DMS 273 (cell line): ENCODE results near the gene CHKA.

Source experiments
- DNase-seq: peaks from one replicate; lab custom pipeline; 2025; ENCODE audit not compliant: unreplicated experiment; lab: John Stamatoyannopoulos, UW

Gene CHKA

DNA sequence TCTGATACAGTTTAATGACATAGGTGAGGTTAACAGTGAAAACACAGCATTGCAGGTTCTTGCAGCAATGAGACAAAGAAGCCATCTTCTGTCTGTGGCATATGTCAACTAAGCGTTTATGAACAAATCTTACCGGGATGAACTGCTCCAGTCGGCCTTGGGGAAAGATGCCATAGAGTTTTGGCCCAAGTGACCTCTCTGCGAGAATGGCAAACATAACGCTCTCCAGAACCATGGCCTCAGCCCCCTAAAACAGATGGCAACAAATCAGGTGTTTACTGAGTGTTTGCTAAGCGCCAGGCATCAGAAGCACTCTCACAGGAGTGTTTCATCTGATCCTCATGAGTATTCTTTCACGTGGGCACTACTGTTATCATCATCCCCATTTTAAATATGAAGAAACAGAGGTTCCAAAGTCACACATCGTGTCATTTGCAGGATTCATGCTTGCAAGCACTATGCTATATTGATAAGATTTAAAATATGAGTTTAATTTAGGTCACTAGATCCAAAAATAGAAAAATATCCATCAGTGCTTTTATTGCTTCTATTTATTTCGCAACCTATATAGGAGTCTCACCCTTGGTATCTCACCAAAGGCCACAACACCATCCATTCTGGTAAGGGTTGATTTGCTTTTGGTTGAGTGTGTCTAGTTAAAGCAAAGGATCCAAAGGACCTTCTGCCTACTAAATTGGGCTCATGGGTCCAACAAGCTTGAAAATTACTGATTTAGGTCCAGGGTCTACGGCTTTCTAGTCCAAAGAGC lies 46.4 kb downstream of the CHKA start:
- no peak for DNase-seq

DNA sequence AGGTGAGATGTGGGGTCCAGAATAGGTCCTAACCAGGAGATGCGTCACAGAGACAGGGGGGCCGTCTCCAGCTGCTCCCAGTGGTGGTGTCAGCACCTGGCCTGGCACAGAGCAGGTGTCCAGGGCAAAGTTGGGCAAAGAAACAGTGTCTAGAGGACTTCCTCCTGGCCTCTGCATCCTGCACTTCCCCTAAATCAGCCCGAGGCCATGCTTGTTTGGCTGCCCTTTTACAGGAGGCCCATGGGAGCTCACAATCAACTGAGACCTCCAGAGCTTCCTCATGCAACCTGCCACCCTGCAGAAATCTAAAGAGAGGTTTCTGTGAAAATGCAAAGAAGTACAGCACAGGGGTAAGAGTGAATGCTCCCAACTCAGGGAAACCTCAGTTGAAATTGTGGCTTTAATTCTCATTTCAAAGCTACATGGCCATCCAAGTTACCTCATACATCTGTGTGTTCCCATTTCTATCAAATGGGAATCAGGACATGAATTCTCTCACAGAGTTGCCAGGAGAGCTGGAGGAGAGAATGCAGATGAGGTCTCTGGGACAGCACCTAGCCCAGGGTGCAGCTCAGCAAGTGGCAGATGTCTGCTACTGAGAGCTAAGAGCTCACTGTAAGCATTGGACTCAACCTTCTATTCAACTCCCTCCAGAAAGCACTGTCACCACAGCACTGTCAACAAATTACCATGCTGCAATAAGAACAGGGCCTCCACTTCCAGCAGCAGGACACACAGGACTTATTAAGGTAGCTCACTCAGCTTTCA lies 49.7 kb downstream of the CHKA start:
- DNase-seq: no peak

DNA sequence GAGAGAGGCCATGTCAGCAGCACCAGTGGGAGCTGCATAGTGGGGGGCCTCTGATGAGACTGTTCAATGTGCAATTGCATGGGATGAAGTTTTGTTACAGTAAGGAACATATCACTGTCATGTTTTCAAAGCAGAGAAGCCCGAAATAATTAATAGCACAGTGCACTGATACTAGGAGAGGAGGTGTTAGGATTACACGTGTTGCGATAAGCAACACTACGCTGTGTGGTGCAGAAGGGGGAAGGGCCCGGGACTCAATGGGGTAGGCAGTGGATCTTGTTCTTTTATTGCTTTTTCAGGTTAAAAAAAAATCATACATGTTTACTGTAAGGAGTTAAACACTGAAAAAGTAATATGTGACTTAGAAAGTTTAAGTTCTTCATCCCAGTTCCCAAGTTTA lies 53.2 kb downstream of the CHKA start:
- DNase-seq: no peak

DNA sequence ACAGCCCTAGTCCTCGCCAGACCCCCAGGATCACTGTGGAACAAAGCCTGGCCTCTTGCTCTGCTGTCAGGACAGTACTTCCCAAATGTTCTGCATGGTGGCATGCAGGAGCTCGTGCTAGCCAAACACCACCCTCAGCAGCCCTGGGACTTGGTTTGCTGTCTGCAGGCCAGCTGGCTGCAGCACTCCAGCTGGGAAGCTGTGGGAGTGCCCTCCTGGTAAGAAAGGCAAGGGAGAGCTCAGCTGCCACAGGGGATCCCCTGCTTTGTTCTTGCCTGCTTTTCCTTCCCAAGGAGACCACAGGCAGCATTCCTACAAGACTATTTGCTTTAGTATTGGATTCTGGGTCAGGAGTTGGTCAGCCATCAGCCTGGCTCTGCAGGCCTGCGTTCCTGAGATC lies 54.4 kb downstream of the CHKA start:
- DNase-seq: no peak

DNA sequence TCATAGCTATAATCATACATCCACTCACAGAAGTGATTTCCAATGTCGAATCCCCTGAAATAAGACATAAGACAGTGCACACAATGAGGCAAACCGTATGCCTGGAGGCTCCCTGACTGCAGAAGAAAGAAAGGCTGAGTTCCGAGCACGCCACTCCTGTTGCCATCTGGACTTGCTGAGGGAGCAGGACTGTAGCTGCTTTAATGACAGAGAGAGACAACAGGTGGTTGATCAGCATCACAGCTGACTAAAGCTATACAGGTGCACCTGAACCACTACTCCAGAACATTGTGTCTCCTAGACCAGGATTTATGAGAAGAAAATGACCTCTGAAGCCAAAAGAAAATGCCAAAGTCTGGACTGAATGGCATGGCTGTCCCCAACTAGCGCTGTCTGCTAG lies 55.3 kb downstream of the CHKA start:
- DNase-seq: no peak

DNA sequence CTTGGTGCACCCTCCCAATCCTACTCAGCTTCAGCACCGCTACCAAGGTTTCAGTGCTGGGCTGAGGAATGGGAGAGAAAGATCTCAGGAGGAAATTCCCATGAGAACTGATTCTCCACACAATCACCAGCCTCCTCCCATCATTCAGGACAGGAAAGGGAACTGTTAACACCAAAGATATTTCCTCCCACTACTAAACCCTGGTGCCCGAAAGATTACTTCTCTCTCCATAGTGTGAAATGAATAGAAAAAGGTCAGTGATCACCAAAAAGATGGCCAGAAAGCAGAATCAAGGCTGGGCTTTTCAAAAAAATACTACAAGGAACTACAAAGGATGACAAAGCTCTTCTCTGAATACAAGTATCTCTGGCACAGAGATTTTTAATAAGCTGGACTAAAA lies 56.3 kb downstream of the CHKA start:
- DNase-seq: no peak

DNA sequence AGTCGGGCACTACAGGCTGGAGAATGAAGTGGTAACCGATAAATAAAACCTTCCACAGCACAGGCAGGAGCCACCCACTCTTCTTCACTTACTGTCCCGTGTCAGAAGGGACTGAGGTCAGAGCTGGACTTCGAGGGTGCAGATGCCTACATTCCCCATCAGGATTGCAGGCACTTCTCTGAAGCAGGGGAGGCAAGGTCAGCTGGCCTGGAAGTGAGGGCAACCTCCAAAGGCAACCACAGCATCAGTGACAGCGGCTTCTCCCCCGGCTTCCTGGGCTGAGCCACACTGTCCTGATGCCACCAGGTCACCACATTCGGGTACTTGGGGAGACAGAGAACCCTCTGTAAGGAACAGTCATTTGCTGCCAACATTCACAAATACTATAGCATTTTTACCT lies 59.7 kb downstream of the CHKA start:
- DNase-seq: no peak

DNA sequence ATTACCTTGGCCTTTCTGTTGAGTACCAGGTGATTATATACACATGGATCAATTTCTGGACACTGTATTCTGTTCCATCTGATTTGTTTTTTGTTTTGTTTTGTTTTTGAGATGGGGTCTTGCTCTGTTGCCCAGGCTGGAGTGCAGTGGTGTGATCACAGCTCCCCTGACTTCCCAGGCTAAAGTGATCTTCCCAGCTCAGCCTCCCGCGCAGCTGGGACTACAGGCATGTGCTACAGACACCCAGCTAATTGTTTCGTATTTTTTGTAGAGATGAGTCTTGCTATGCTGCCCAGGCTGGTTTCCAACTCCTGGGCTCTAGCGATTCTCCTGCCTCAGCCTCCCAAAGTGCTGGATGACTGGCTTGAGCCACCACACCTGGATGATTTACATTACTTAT lies 63.4 kb downstream of the CHKA start:
- DNase-seq: no peak

DNA sequence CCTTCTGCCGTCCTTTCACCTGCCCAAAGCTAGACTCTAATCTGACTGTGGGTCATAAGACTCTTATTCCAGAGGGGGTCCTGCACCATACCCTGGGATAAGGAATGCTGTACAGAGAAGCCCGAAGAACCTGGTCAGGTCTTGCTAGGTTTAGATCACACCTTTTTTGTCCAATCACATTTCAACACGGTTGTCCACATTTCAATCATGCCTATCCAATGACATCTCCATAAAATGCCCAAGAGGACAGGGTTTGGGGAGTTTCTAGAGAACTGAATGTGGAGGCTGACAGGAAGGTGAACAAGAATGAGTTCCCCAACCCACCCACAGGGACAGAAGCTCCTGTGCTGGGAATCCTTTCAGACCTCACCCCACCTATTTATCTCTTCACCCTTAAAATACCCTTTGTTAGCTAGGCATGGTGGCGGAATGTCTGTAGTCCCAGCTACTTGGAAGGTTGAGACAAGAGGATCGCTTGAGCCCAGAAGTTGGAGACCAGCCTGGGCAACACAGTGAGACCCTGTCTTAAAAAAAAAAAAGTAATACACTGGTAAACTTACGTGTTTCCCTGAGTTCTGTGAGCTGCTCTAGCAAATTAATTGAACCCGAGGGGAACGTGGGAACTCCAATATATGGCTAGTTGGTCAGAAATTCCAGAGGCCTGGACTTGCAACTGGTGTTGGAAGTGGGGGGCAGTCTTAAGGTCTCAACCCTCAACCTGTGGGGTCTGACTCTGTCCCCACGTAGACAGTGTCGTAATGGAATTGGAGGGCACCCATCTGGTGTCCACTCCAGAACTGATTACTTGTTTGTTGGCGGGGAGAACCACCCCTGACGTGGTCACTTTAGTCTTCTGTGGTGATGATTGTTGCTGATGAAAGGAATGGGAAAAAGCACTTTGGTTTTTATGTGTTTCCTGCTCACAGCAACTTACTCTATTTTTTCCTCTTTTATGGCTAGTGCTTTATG lies 64.6 kb downstream of the CHKA start:
- no peak for DNase-seq

DNA sequence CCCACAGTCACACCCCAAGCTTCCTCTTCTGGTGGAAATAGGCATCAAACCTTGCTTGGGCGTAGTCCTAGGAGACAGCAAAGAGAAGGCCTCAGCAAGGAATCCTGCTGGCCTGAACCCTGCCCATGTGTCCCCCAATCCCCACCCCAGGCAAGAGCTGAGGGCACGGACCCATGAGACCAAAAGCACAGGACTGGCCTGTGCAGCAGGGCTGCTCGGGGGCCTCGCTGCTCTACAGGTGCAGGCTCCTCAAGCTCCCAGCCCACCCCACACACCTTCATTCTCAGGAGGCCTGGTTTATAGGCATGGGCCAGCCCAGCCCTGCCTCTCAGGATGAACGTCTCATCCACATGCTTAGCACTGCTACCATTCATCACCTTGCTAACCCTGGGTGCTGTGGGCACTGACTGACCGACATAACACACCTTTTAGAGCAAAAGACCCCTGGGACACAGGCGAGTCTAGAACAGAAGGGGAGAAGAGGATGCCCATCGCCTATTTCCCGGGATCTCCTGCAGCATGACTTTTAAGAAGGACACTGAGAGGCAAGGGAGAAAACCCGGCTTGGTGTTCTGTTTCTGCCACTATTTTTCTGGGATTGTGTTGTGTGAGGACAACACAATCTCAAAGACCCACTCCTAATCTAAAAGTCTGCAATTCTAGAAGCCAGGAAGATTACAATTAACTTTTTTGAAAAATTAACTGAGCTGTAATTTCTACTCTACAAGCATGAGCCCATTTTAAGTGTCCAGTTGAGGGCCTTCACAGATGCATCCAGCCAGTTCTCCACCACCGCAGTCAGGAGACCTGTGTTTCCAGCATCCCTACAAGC lies 67.0 kb downstream of the CHKA start:
- no peak for DNase-seq

DNA sequence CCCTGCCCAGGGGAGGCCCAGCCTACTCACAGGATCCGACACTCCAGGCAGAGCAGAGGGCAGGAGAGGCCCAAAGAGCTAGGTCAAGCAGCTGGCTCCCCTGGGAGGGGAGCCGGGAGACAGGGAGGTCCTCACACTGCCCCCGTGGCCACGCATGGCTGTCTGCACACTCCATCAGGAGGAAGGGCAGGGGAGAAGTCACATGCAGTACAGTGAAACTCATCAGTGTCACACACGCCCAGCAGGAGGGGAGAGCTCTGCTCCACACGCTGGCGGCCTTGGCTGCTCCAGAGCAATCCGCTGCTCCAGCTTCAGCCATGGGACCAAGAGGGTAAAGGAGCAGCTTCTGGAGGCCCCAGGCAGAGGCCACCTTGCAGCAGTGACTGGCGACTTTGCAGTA lies 68.1 kb downstream of the CHKA start:
- no peak for DNase-seq

DNA sequence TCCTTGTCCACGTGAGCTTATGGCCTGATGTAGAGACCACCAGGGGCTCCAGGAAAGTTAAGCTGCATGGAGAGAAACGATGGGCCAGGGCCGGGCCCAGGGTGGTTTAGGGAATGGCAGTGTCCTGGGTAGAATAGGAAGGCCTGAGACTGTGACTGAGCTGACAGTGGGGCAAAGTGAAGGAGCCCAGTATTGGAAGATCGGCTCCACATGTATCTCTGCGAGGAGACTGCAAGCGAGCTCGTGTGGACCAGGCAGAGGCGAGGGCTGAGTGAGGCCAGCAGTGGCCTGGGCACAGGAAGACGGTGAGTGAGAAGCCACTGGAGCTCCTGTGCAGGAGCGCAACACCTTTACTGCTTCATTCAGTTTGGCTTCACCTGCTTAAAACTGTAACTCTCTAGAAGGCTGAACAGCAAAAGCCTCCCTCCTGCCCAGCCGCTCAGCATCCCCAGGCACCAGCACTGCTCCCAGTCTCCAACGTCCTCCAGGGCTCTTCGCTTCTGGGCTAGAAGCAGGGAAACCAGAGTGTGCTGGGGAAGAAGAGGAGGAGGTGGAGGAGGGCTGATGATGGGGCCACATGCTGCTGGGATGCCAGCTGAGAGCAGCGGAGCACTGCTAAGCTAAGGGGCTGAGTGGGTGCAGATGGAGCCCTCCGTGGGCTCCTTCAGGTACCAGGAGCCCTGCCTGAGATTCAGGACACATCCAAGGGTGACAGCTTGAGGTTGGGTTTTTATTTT lies 68.9 kb downstream of the CHKA start:
- DNase-seq: no peak

DNA sequence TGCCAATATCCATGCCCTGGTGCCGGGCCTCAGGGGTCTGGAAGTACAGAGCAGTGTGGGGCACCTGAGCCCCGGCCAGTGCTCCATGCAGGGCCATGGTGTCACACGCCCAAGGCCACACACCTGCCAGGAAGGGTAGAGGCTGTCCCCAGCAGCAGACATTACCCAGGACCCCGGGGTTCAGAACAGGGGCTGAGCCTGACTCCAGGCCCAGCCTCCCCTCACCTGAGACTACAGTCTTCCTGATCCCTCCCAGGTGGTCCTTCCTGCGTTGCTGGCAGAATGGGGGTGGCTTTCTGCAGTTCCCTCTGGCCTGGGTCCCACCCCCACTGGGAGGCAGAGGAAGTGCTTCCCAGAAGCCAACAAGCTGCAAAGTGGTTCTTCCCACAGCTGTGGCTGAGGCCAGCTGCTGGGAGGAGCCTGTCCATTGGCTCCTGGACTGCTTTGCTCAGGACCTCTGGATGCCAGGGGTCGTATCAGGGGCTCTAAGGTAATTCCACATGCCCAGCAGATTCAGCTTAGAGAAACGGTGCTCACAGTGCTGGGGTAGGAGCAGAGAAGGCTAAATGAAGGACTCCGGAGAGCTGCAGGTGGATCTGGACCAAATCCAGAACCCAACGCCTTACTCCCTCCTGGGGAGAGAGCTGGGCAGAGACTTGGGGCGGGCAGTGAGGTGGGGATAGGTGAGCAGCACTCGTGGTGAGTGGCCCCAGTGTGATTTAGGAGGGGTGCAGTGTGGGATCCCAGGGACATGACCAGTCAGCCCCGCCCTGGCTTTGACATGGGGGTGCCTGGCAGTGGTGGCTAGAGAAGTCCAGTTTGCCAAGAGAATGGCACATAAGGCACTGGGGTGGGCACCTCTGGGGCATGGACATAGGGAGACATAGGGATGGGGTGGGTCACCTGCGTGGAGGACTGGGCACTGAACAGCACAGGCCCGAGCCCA lies 69.7 kb downstream of the CHKA start:
- no peak for DNase-seq

DNA sequence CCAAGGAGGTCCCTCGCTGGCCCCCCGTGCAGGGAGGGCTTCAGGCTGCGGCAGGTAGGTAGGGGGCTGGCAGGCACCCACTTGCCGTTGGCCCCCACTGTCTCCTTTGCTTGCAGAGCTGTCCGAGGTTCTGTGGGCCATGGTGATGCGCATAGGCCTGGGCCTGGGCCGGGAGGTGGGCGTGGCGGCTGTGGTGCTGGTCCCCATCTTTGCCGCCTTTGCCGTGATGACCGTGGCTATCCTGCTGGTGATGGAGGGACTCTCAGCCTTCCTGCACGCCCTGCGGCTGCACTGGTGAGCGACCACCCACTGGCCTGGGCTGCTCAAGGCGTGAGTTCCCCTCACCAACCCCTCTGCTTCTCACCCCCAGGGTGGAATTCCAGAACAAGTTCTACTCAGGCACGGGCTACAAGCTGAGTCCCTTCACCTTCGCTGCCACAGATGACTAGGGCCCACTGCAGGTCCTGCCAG lies 70.8 kb downstream of the CHKA start:
- no peak for DNase-seq

DNA sequence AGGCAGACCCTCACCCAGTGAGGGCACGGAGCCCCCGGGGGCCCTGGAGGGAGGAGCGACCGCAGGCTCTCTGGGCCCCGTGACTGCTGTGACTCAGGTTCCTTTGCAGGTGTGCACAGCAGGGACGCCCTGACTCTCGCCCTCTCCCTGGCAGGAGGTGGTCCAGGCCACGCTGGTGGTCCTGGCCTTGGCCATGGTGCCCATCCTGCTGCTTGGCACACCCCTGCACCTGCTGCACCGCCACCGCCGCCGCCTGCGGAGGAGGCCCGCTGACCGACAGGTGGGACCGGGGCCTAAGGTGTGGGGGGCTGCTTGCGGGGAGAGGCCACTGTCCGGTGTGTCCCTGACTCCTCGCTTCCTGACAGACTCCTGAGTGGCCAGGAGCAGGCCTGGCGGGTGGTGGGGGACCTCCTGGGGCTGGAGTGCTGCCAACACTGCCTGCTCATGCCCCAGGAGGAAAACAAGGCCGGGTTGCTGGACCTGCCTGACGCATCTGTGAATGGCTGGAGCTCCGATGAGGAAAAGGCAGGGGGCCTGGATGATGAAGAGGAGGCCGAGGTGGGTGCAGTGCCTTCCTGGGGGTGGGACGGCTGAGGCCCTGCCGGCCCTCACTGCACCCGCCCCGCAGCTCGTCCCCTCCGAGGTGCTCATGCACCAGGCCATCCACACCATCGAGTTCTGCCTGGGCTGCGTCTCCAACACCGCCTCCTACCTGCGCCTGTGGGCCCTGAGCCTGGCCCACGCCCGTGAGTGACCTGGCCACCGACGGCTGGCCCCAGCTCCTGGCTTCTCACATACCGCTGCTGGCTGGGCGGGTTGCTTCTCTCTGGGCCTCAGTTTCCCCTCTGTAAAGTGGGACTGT lies 71.4 kb downstream of the CHKA start:
- DNase-seq: no peak

DNA sequence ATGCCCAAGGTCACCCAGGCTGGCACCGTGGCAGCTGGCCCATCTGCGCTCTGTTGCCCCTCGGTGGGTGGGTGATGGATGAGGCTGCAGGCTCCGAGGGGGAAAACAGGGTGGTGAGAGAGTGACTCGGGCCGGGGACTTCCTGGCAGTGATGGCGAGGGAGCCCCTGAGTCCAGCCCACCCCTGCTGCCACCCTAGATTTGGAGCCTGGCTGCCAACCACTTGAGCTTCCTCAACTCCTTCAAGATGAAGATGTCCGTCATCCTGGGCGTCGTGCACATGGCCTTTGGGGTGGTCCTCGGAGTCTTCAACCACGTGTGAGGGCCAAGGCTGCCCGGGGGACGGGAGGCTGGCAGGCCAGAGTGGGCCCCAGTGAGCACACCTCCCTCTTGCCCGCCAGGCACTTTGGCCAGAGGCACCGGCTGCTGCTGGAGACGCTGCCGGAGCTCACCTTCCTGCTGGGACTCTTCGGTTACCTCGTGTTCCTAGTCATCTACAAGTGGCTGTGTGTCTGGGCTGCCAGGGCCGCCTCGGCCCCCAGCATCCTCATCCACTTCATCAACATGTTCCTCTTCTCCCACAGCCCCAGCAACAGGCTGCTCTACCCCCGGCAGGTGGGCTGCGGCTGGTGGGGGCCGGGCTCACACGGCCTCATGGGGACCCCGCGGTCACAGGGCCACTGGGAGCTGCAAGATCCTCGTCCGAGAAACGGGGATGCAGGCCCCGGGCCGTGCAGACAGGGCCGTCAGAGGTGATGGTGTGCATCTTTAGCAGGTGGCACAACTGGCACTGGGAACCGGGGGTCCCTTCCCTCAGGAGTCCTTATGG lies 72.3 kb downstream of the CHKA start:
- DNase-seq: no peak
